GM19438 (cell line): ENCODE results near the gene PTPRJ.

Experiments
- ATAC-seq: cut with Tn5 transposase; IDR thresholded peaks from one replicate; pipeline ENCODE4 v1.9.1; 2021; ENCODE audit warnings: low read depth; ENCODE audit not compliant: unreplicated experiment

The PTPRJ gene

DNA sequence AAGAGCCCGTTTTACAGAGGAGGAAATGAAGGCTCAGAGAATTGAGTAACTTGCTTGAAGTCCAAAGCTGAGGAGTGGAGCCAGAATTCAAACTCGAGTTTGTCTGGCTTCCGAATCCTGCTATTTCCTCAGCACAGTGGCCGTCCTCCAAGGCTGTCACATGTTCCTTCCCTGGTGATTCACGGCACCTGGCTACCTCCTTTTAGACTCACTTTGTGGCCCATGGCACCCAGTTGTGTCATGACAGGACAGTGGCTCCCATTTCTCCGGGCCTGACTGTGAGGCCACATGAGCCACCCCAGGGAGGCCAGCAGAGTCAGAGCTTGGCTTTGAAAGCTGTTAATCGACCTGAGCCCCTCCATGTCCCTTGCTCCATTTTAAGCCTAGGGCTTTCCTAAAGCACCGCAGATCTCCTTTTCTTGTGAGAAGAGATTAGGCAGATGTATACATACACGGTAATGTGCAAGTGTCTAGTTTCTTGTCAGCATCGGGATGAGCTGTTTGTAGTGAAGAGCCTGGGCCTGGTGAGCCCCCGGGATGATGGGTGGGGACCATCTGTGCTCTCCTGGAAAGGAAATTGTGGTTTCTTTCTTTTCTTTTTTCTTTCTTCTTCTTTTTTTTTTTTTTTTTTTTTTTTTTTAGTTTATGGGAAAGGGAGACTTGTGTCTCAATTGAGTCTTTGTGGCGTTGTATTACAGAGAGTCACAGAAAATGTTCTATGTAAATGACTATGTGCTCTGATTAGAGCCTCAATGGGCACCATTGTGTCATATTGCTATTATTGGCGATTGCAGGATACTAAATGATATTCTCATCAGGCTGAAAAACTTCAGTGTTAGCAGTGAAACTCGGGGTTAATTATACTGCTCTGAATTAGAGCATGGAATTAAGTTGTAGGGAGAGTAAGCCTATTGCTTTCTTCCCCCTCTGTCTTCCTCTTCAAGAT is 54.8 kb downstream of the PTPRJ start:
- no peak for ATAC-seq

DNA sequence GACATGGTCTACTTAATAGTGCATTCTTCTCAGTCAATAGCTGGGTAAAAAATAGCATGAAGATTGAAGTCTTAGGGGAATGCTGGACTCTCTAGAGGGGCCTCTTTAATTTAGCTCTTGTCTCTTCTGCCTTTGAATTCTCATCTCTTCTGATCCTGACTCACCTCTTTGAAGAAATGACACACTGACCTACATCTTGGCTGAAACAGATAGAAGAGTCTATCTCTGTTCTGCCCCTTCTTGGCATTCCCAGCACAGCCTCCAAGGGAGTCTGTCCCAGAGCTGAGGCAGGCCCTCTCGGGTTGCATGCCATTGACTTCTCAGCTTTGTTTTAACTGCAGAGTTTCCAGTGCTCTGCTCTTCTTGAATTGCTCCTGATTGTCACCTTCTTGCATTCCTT is 55.7 kb downstream of the PTPRJ start:
- ATAC-seq = no peak

DNA sequence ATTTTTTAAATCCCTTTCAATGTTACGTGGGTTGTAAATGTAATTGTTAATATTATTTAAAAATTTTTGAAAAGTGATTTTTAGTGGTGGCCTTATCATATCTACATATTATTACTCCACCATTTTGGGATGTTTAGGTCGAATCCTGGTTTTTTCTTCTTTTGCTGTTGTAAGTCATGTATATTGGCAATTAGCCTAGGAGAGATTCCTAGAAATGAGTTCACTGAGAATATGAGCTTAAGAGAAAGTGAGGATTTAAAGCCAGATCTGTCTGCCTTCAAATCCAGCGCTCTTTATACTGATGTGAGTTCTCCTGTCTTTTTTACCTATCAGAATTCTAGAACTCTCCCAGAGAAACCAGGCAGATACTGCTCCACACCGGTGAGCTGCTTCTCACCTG is 56.1 kb downstream of the PTPRJ start:
- no peak for ATAC-seq

DNA sequence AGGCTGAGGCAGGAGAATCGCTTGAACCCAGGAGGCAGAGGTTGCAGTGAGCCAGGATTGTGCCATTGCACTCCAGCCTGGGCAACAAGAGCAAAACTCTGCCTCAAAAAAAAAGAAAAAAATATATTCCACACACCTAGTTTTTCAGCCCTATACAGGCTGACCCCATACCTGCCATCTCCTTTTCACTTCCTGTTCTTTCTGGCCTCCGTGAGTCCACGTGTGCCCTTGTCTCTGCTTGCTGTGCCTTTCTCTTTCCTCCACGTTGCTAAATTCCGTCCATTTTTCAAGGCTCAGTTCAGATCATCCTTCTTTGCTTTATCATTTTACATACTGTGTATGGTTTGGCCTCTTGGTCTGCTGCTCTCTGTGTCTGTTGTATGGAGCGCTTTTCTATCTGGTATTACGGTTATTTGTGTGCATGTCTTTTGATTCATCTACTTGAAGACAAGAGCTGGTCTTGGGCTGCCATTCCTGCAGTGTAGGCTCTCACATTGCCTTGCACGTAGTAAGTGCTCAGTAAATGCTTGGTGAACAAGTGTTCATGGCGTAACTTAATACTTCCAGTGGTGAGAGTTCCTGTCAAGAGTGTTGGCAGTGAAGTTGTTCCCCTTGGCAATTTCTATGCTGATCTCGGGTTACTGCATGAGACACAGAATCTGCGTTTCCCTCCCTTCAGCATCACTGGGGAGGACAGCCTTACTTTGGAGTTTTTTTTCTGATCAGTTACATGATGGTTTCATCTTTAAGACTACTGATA is 57.5 kb downstream of the PTPRJ start:
- no peak for ATAC-seq

DNA sequence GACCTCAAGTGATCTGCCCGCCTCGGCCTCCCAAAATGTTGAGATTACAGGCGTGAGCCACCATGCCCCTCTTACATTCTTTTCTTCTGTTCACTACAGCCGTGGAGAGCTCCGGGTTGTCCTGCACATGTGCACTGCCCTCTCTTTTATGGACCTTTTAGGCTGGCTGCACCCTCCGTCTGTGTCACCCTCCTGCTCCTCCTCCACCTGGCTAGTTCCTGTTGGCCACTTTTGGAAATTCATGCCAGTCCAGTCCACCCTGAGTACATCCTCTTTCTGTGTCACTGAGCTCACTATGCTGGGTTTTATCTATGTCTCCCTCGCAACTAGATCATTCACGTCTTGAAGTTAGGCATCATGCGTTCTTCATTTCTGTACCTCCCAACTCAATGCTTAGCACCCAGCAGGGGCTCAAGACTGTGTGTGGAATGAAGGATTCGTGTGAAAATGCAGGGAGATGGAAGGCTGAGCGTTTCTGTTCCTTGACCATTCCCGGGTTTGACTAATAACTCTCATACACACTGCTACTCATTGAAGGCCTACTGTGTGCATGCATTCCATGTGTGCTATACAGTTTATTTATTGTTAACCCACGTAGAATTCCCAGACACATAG is 60.6 kb downstream of the PTPRJ start:
- no peak for ATAC-seq

DNA sequence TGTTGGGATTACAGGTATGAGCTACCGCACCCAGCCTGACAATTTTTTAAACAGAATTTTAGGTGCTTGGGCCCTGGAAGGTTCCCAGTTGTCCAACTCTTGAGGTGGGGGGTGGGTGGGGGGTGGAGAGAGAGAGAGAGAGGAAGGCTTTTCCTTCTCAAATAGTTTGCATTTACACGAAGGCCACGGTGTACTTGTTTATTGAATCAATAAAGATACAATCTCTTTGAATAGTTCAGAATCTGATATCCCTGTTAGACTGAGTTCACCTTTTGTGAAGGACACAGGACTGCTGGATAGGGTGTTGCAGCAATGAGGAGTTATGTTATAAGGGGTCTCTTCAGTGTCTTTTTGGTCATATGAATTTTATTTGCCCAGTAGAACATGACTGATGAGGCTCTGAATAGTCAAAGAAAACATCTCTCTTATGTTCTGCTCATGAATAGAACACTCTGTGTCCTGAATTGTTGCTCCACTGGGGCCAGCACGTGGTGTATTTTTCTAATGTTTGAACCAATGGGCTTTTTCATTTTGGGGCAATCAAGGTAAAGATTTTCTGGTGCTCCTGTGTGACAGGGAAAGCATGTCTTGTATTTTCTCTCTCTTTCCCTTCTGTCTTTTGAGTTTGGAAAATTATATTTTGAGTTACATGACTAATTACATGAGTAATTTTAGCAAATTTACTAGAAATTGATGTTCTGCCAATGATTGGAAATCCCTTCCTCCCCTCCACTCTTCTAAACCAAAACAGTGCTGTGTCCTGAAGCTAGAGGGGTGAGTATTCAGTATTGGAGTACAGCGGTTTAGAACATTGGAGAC is 61.7 kb downstream of the PTPRJ start:
- ATAC-seq = no peak

DNA sequence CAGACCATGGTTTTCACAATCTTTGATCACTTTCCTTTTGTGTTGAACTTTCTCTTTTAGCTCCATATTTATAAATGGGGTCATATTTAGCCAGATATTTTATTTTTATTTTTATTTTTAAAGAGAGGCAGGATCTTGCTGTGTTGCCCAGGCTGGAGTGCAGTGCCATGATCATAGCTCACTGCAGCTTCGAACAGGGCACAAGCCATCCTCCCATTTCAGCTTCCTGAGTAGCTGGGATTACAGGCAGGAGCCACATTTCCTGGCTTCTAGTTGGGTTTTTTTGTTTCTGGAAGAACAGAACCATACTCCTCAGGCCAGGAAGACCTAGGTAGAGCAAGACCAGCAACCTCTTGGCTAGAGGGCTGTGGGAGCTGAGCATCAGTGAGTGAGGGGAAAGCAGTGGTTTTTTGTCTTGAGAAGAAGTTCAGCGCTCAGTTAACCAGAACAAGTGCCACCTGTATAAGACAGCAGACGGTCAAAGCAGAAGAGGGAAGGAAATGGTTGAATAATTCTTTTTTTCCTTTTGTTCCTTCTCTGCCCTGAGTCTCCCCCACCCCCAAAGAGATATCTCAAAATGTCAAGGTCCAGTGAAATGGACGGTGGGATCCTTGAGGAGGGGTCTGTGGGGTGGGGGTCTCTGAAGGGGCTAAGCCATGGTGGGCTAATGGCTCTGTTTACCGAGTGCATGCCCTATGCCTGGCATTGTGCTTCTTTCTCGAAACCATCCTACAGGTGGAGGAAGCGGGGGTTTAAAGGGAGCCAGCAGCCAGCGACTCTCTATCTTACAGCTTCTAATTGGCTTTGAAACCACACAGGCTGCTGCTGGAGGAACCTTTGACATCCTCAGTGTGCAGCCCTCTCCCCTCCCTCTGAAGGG is 63.0 kb downstream of the PTPRJ start:
- no peak for ATAC-seq

DNA sequence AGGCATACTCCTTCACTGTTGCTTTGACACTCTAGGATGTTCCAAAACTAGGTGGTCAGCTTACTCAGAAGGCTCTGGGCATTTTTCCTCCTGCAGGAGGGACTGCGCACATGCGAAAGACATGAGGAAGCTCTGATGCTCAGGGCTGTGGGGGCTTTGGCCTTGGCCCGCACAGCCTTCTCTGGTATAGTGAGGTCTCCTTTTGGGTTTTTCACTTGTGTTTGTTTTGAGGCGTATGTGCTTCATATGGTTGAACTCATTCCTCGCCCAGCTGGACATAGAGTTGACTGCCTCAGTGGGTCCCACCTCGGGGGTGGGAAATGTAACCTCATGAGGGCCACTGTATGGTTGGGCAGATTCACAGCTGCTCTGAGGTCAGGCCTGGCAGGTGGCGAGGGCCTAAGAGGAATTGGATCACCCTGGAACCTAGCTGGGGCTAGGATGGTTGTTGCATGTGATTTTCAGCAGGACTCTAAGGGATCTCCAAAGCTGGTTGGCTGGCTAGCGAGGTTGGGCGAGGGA is 63.7 kb downstream of the PTPRJ start:
- ATAC-seq = no peak

DNA sequence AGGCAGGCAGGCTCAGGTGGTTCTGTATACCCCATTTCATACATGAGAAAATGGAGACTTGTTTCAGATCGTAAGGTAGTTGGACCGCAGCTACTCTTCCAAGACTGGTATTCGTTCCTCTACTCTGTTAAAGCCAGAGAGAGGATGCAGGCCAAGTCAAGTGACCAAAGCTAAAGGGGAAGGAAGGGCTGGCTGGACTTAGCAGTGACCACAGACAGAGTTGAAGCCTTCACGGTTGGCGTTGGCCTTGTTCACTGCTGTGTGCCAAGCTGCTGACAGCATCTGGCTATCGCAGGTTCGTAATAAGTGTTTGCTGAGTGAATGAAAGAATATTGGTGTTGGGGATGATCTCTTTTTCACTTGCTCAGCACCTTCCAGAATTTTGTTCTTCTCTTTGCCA is 64.2 kb downstream of the PTPRJ start:
- no peak for ATAC-seq

DNA sequence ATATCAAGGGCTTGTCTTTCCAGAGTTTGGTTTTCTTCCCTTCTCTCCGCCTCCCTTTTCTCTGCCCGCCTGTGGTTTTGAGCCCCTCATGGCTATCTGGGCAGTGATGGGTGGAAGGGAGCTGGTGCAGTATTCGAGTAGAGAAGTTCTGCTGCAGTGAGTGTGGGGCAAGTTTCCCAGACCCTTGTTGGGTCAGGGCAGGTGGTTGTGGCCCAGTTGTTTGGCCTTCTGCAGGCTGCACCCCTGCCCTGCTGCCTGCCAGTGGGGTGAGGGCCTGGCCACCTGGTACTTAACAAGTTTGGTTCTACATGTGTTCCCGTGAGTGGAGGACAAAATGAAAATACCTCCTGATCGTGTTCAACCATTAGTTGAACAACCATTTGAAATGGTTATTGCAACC is 65.2 kb downstream of the PTPRJ start:
- ATAC-seq = no peak

DNA sequence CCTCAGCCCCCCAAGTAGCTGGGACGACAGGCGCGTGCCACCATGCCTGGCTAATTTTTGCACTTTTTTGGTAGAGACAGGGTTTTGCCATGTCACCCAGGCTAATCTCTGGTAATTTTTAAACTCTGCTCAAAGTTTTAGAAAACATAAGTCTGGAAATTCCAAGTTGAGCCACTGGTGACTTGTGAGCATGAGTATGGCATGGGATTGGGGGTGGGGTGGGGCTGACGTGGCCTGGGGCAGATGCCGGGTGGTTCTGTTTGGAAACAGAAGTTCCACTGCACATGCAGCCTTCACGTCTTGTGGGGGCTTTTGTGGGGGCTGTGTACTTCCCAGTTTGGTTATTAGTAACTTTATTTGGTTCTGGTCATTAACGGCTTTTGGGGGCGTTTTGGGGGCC is 67.3 kb downstream of the PTPRJ start:
- ATAC-seq = no peak

DNA sequence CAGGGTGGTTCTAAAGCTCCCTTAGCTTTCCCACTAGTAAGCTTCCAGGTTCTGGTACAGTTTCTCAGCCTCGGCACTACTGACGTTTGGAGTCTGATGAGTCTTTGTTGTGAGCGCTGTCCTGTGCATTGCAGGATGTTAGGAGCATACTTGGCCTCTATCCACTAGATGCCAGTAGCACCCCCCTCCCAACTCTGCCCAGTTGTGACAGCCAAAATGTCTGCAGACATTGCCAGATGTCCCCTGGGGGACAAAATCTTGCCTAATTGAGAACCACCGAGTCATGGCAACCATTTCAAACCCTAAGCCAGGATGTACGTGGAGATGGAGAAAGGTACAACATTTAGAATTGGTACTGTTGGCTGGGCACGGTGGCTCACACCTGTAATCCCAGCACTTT is 68.7 kb downstream of the PTPRJ start:
- no peak for ATAC-seq

DNA sequence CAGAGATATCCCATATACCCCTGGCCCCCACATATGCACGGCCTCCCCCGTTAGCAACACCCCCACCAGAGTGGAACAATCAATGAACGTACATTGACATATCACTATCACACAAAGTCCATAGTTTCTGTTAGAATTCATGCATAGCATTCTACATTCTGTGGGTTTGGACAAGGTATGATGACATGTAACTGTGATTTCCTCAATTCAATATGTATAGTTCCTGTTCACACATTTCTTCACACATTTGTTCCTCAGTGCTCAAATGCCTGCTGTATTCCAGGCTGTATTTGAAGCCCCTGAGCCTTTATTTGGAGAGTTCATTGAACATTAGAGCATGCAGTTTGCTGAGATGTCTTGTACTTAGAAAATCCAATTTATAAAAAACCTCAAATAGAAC is 69.9 kb downstream of the PTPRJ start:
- no peak for ATAC-seq

DNA sequence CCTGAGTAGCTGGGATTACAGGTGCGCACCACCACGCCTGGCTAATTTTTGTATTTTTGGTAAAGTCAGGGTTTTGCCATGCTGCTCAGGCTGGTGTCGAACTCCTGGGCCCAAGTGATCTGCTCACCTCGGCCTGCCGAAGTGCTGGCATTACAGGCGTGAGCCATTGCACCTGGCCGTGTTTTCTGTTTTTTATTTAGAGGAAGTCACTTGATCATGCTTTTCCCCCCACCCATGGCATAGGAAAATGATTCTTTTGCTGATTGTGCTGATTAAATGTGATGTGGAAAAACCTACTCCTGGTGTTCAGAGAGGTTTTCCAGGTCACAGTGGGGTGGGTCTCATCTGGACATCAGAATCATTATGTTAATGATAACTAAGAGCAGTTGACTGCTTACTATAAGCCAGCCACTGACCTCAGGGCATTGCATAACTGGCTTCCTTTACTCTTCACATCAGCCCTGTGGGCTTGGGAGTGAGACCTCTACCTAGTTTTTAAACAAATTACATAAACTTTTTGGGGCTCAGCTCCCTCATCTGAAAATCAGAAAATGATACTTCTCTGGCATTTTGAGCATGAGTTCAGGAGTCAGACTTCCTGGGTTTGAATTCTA is 71.0 kb downstream of the PTPRJ start:
- no peak for ATAC-seq

DNA sequence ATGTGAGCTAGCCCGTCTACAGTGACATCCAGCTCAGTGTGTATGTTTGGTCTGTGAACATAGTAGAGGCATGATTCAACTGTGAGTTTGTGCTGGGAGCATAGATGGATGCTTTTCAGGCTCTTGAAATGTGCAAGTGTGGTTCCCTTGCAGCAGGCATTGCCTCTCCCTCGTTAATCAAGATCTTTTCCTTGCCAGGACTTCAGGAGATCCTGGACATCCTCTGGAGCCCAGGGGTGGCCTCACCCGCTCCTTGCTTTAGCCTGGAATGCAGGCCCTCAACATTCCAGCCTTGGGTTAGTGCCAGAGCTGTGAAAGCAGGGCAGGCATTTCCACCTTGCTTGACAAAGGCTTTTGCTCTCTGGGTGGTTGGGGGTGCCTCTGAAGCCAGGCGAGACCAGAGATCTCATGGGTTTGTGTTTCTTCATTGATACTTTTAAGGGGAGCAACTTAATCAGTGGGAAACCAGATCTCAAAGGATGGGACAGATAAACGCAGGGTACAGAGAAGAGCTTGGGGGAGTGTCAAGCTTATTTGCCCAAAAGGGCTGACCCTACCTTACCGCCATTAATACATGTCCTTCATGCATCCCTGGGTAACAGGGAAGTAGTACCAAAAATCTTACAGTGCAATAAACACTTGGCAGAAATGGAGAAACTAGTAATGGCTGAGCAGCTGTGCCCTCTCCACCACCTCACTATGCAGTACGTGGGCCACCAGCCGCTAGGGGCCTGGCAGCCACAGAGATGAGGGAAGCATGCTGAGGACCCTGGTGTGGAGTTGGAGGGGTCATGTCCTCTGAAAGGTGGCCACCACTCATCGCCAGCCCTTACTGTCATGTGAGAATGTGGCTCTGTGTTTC is 72.1 kb downstream of the PTPRJ start:
- ATAC-seq = no peak

DNA sequence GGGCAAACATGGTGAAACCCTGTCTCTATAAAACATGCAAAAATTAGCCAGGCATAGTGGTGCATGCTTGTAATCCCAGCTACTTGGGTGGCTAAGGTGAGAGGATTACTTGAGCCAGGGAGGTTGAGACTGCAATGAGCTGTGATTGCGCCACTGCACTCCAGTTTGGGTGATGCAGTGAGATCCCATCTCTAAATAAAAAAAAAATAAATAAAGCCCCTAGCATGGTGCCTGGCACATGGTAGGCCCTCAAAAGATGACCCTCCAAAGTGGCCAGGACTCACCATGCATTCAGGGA is 74.6 kb downstream of the PTPRJ start:
- no peak for ATAC-seq

DNA sequence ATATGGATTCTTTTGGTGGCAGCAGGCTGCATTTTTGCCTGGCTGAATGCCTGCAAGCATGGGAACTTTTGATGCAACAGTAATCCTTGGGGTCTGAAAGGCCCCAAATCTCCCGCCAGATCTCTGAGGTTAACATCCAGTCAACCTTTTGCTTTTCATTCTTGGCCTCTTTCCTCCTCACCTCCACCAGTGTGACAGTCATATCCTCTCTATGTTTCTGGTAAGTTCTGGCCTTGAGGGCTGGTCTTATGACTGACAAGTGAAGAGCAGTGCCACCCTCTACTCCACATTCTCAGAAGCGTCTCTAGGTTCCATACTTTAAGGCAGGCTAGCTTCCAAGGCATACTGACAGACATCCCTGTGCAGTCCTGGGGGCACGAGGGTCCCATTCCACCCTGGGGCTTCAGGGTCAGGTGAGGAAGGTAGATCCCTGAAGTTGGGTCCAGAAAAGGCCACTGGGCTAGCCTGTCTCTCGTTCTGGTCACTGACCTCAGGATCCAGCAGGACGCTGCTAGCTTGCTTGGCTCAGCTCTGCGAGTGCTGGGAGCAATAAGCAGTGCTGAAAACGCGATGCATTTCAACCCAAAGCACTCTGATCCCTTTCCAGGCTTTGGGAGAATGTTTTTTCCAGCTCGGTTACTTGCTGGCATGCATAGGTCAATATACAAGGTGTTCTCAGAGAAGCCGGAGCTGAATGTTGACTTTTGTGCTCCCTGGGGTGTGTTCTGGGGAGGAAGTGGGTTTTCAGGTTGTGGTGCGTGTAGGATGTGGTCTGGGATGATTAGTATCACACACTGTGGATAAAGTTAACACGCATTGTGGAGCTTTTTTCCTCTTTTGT is 75.2 kb downstream of the PTPRJ start:
- peak; percentile 67 for ATAC-seq
